Naive thymus-derived CD8-positive, alpha-beta T cell (primary cell): ENCODE measurements around the gene NRXN3. TPM values are rescaled to one million over a fixed set of nuclear protein-coding genes. Genes with fewer than 3 reads are reported as not detected.

ENCODE experiments used
- ATAC-seq, 2 donors: fragments of 150-1000 bp; cut with Tn5 transposase in 1 of 2; sonication (Bioruptor Pico), chemical (Tn5 transposase) in 1 of 2; 1 replicate in 1 of 2; 2 replicates in 1 of 2; pipeline ENCODE4 v1.10.0; 2021; ENCODE audit warnings: mild to moderate bottlenecking in 2 of 2, moderate library complexity in 2 of 2
- POLR2A ChIA-PET: fragments of 350-600 bp; sonication (Branson Sonifier 250); formaldehyde crosslinking; loops from one replicate; lab custom pipeline; 2021; ENCODE audit warnings: antibody characterized with exemption; lab: Charles Lee
- DNase-seq, 10 donors: peaks; one replicate each; pipeline versions ENCODE4 v3.0.0 to v3.0.0-alpha.2; 2020 to 2022
- H3K27ac Mint-ChIP-seq, 10 donors: one replicate each; pipeline ENCODE4 v1.8.0; 2020 to 2022; ENCODE audit warnings: mild to moderate bottlenecking in 10 of 10, mixed read lengths in 10 of 10, moderate library complexity in 4 of 10, inconsistent platforms in 1 of 10
- H3K27me3 Mint-ChIP-seq, 5 donors: one replicate each; pipeline ENCODE4 v1.8.0; 2021 to 2022; ENCODE audit warnings: mixed read lengths in 5 of 5
- H3K36me3 Mint-ChIP-seq, 3 donors: one replicate each; pipeline ENCODE4 v1.8.0; 2020 to 2022; ENCODE audit warnings: mixed read lengths in 3 of 3, mild to moderate bottlenecking in 2 of 3, inconsistent platforms in 1 of 3
- H3K4me1 Mint-ChIP-seq, 4 donors: one replicate each; pipeline ENCODE4 v1.8.0; 2021 to 2022; ENCODE audit warnings: mixed read lengths in 4 of 4
- H3K4me3 Mint-ChIP-seq, 10 donors: one replicate each; pipeline ENCODE4 v1.8.0; 2020 to 2022; ENCODE audit warnings: mild to moderate bottlenecking in 10 of 10, mixed read lengths in 10 of 10, moderate library complexity in 6 of 10, inconsistent platforms in 1 of 10
- H3K9me3 Mint-ChIP-seq, 9 donors: one replicate each; pipeline ENCODE4 v1.8.0; 2020 to 2022; ENCODE audit warnings: mixed read lengths in 9 of 9, mild to moderate bottlenecking in 3 of 9, inconsistent platforms in 1 of 9, moderate library complexity in 1 of 9
- polyA plus RNA-seq, 3 donors: library from polyadenylated mRNA; unstranded; fragments of 300-500 nt; fragmentation: Illumina TruSeq; gene quantifications; one replicate each; pipeline ENCODE4 v1.2.3, GENCODE V29; 2021
- total RNA-seq, 8 experiments: library from RNA in 2 of 8; stranded (reverse) in 2 of 8; gene quantifications; one replicate each; pipeline ENCODE4 v1.2.3 and lab custom pipeline; 2021 to 2026

NRXN3 gene
- total RNA-seq: not detected
- not detected for polyA plus RNA-seq
- 0 to 0.08 (median 0) reads per million in 6 experiments for total RNA-seq (lab: John Stamatoyannopoulos, UW)

- Mint-ChIP-seq H3K4me3 (no peak within 1 kb of the TSS), H3K36me3 (no peaks in the 10 kb centered on the region), H3K27me3 (peaks cover 10 to 60% (median 14%) of the 10 kb centered on the region in 5 donors), H3K9me3 (peaks cover 0 to 12% (median 2%) of the 10 kb centered on the region in 9 donors), H3K4me1 (peaks cover 0 to 5% (median 0%) of the 10 kb centered on the region in 4 donors), H3K27ac (peak within 1 kb of the TSS in 1 of 10 donors; percentile 74)
- ATAC-seq (no peak), DNase-seq (no peak)
- POLR2A ChIA-PET: no interaction called here
Measured at GRCh38 chr14:78170203-78170602, at the start of gene NRXN3. NRXN3 (plus strand) TSS chr14:78170373; CDS start chr14:78243094, 72,721 bp downstream.

- H3K36me3 Mint-ChIP-seq: peaks cover 0 to 4% (median 0%) of the 10 kb centered on the region in 3 donors
- POLR2A ChIA-PET: no interaction called here
- DNase-seq (no peak), ATAC-seq (no peak)
- peak overlapping the region in 1 of 10 donors; percentile 46 for H3K27ac Mint-ChIP-seq
- H3K4me3 Mint-ChIP-seq: no peak overlapping the region
- no peaks in the 10 kb centered on the region for H3K4me1 Mint-ChIP-seq
- peaks cover 1 to 28% (median 11%) of the 10 kb centered on the region in 5 donors for H3K27me3 Mint-ChIP-seq
- peaks cover 0 to 10% (median 0%) of the 10 kb centered on the region in 9 donors for H3K9me3 Mint-ChIP-seq
Measured at GRCh38 chr14:78122436-78122835, 47.7 kb upstream of the NRXN3 start.

DNA sequence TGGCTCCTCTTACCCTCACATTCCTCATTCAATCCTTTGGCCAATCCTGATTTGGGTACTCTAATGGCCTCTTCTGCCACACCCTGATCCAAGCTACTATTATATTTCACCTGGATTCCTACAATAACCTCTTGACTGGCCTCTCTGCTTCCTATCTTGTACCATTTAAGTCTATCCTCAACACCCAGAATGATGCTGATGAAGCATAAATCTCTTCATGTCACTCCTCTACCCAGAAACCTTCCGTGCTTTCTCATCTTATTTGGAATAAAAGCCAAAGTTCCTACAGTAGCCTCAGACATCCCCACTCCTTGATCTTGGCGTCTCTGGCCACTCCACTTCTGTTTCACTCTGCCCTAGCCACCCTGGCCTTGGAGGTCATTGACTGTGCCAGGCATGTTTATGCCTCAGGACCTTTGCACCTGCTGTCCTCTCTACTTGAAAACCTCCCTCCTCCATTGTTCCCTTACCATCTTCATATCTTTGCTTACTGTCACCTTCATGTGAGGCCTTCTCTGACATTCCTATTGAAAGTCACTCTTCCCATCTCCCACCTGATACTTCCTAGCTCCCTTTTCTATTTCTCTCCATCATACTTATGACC is 46.4 kb upstream of the NRXN3 start:
- ATAC-seq: no peak
- Mint-ChIP-seq H3K9me3 (peaks cover 0 to 5% (median 0%) of the 10 kb centered on the region in 9 donors), H3K36me3 (no peaks in the 10 kb centered on the region), H3K27me3 (peaks cover 0 to 18% (median 8%) of the 10 kb centered on the region in 5 donors), H3K4me3 (no peak overlapping the region), H3K4me1 (no peaks in the 10 kb centered on the region), H3K27ac (no peak overlapping the region)
- POLR2A ChIA-PET: no interaction called here
- DNase-seq: no peak

DNA sequence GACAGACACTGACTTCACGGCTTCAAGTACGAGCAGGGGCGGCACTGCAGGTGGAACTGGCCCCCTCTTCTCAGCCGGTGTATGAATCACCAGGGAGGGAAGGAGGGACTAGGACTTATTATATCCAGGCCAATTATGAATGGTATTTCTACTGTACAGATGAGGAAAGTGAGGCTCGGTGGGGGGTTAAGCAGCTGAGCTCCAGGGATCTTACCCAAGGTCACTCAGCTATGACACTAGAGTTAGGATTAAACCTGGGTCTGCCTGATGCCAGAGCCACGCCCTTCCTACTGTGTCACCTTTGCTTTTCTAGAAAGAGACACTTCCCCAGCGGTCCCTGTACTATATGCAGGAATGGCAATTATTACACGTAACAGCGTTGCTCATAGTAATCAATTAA is 42.2 kb upstream of the NRXN3 start:
- ATAC-seq (no peak), DNase-seq (no peak)
- Mint-ChIP-seq H3K27ac (no peak overlapping the region), H3K36me3 (no peaks in the 10 kb centered on the region), H3K9me3 (peaks cover 0 to 4% (median 0%) of the 10 kb centered on the region in 9 donors), H3K27me3 (peaks cover 0 to 23% (median 5%) of the 10 kb centered on the region in 5 donors), H3K4me3 (no peak overlapping the region), H3K4me1 (no peaks in the 10 kb centered on the region)
- POLR2A ChIA-PET: no interaction called here

GRCh38 chr14:78129375-78129774 is 40.8 kb upstream of the NRXN3 start:
- no peak for ATAC-seq
- Mint-ChIP-seq H3K27me3 (peaks cover 1 to 27% (median 3%) of the 10 kb centered on the region in 5 donors), H3K4me1 (no peaks in the 10 kb centered on the region), H3K27ac (no peak overlapping the region), H3K36me3 (no peaks in the 10 kb centered on the region), H3K9me3 (no peaks in the 10 kb centered on the region), H3K4me3 (no peak overlapping the region)
- DNase-seq: no peak
- POLR2A ChIA-PET: no interaction called here

DNA sequence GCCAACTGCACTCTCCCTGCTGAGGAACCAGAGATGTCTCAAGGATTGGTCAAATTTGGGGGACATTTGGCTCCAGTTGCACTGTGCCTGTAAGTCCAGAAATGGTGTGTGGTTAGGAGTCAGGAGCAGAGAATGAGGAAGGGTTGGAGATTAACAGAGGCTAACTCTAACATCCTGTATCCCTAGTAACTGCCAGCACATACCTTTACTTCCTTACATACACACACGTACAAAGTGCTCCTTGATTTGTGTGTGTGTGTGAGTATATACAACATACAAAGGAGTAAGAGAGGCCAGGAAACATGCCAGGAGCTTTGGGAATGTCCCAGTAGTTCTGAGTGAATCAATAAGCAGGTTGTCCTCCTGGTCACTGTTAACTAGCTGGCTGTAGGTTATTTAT is 39.8 kb upstream of the NRXN3 start:
- POLR2A ChIA-PET: no interaction called here
- Mint-ChIP-seq H3K27me3 (peaks cover 2 to 35% (median 4%) of the 10 kb centered on the region in 5 donors), H3K9me3 (no peaks in the 10 kb centered on the region), H3K4me3 (no peak overlapping the region), H3K27ac (no peak overlapping the region), H3K36me3 (no peaks in the 10 kb centered on the region), H3K4me1 (peaks cover 0 to under 1% (median 0%) of the 10 kb centered on the region in 4 donors)
- ATAC-seq (no peak), DNase-seq (no peak)

GRCh38 chr14:78131201-78131600 is 39.0 kb upstream of the NRXN3 start:
- ATAC-seq: no peak
- Mint-ChIP-seq H3K4me1 (peaks cover 0 to 7% (median 0%) of the 10 kb centered on the region in 4 donors), H3K36me3 (no peaks in the 10 kb centered on the region), H3K27me3 (peaks cover 5 to 28% (median 8%) of the 10 kb centered on the region in 5 donors), H3K9me3 (no peaks in the 10 kb centered on the region), H3K4me3 (no peak overlapping the region), H3K27ac (no peak overlapping the region)
- POLR2A ChIA-PET: no interaction called here
- DNase-seq: no peak

DNA sequence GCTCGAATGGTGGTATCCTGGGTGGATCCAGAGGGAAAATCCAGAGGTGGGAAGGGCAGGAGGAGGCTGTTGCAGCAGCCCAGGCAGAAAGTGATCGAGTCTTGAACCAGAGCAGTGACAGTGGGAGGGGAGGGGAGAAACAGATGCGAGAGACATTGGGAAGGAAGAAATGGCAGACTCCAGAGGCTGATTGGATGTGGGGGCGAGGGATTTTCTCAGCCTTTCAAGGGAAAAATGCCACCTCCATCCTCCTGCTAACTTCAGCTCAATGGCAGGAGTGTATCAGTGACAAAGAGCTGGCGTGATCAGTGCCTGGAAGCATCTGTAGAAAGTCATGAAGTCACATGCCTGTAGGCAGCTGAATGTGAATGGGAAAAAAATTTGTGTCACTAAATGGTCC is 38.6 kb upstream of the NRXN3 start:
- DNase-seq (no peak), ATAC-seq (no peak)
- Mint-ChIP-seq H3K27me3 (peaks cover 5 to 26% (median 10%) of the 10 kb centered on the region in 5 donors), H3K9me3 (no peaks in the 10 kb centered on the region), H3K4me3 (no peak overlapping the region), H3K27ac (no peak overlapping the region), H3K4me1 (peaks cover 0 to 7% (median 0%) of the 10 kb centered on the region in 4 donors), H3K36me3 (no peaks in the 10 kb centered on the region)
- POLR2A ChIA-PET: no interaction called here

DNA sequence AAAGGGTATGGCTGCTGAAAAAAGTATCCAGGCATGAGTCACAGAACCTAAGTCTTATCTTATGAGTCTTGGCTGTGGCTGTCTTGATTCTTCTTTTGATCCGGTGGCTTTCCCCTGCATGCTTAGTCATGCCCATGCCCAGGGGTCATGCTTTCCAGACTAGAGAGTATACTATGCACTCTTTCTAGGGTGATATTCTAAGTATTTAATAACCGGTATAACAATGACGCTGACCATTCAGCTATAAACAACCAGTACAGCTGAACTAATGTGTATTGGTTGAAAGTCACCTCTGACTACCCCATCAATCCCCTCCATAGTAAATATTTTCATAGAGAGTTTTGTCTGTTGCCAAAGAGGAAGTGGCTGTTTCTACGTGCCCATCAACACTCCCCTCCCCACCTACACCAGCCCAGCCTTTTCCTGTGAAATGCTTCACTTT is 34.7 kb upstream of the NRXN3 start:
- H3K27ac Mint-ChIP-seq: no peak overlapping the region
- H3K9me3 Mint-ChIP-seq: no peaks in the 10 kb centered on the region
- H3K4me1 Mint-ChIP-seq: peaks cover 0 to 7% (median 0%) of the 10 kb centered on the region in 4 donors
- no peaks in the 10 kb centered on the region for H3K36me3 Mint-ChIP-seq
- H3K27me3 Mint-ChIP-seq: peaks cover 5 to 27% (median 17%) of the 10 kb centered on the region in 5 donors
- POLR2A ChIA-PET: no interaction called here
- ATAC-seq: no peak
- DNase-seq: no peak
- no peak overlapping the region for H3K4me3 Mint-ChIP-seq

GRCh38 chr14:78136695-78137094 is 33.5 kb upstream of the NRXN3 start:
- Mint-ChIP-seq H3K27ac (no peak overlapping the region), H3K4me3 (no peak overlapping the region), H3K27me3 (peaks cover 5 to 27% (median 17%) of the 10 kb centered on the region in 5 donors), H3K9me3 (no peaks in the 10 kb centered on the region), H3K4me1 (peaks cover 0 to 7% (median 0%) of the 10 kb centered on the region in 4 donors), H3K36me3 (no peaks in the 10 kb centered on the region)
- DNase-seq (no peak), ATAC-seq (no peak)
- POLR2A ChIA-PET: no interaction called here

DNA sequence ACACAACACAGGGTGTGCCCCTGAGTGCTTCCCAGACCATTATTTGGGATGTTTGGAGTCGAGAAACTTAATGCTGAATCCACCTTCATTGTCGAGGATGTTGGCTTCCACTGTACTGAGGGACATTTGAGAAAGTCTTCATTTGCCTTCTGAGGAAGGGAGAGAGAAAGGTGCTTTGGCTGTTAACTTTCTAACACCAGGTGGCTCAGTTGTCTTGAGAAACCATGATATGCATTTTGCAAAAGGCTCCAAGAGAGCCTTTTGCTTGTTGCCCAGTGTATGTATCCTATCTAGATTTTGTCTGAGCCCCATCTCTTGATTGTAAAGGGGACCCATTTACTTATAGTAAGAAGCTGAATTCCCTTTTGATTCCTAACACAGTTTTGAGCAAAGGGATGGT is 28.6 kb upstream of the NRXN3 start:
- Mint-ChIP-seq H3K27me3 (peaks cover 4 to 19% (median 9%) of the 10 kb centered on the region in 5 donors), H3K4me3 (no peak overlapping the region), H3K36me3 (no peaks in the 10 kb centered on the region), H3K27ac (no peak overlapping the region), H3K4me1 (no peaks in the 10 kb centered on the region), H3K9me3 (peaks cover 0 to 9% (median 0%) of the 10 kb centered on the region in 9 donors)
- ATAC-seq: no peak
- POLR2A ChIA-PET: no interaction called here
- no peak for DNase-seq

DNA sequence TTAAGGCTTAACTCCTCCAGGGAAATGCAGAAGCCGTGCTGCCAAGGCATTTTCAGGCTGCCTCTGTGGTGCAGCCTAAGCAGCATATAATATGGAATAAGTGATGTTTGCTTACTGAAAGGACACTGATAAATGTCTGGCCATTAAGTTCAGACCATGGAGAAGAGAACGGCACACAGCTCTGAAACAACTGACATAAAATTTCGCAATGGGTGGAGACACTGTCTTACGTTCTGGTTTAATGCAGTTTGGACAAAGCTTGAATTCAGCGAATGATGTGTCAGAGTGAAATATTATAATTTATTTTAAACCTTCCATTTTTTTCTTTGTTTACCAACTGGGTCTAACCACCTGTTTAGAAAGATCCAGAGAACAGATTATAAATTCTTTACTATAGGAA is 27.2 kb upstream of the NRXN3 start:
- H3K4me1 Mint-ChIP-seq: no peaks in the 10 kb centered on the region
- DNase-seq: no peak
- no peaks in the 10 kb centered on the region for H3K36me3 Mint-ChIP-seq
- POLR2A ChIA-PET: no interaction called here
- ATAC-seq: no peak
- H3K4me3 Mint-ChIP-seq: no peak overlapping the region
- peaks cover 4 to 17% (median 8%) of the 10 kb centered on the region in 5 donors for H3K27me3 Mint-ChIP-seq
- H3K27ac Mint-ChIP-seq: no peak overlapping the region
- peaks cover 0 to 9% (median 0%) of the 10 kb centered on the region in 9 donors for H3K9me3 Mint-ChIP-seq

DNA sequence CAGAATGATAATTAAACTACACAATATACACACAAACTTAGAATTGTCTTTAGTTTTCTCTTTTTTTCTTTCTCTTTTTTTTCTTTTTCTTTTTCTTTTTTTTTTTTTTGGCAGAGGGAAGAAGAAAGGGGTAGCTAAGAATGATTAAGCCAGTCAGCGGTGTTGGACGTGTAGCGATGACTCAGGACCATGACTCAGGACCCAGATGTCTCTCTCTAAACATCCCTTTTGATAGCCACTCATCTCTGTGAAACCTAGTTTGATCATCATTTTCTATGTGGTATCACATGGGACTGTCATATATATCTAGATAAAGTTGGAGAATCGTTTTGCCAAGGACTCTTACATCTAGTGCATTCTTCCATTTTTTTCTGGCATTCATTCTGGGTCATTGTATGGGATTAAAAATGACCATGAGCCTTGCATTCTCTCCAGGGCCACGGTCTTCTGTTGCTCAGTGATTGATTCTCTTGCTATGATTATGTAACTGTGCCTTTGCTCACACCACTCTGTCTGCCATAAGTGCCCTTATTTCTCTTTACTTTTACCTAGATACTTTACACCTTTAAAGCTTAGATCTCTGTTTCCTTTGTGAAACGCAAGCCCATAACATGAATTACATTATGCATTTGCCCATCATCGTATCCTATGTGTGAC is 26.6 kb upstream of the NRXN3 start:
- no peaks in the 10 kb centered on the region for H3K4me1 Mint-ChIP-seq
- H3K27me3 Mint-ChIP-seq: peaks cover 4 to 21% (median 11%) of the 10 kb centered on the region in 5 donors
- ATAC-seq: no peak
- no peak overlapping the region for H3K4me3 Mint-ChIP-seq
- no peak overlapping the region for H3K27ac Mint-ChIP-seq
- POLR2A ChIA-PET: no interaction called here
- no peaks in the 10 kb centered on the region for H3K36me3 Mint-ChIP-seq
- H3K9me3 Mint-ChIP-seq: peaks cover 0 to 9% (median 0%) of the 10 kb centered on the region in 9 donors
- no peak for DNase-seq
